Activated B cell treated with CpG ODN at 0.5 μM for 24 hours (primary cell): Measurements from ENCODE around the gene AHCYL2. TPM values are rescaled to one million over a fixed set of nuclear protein-coding genes. Genes with fewer than 3 reads are reported as not detected.

ENCODE experiments used
- ATAC-seq: fragments of 200-7000 bp; cut with Tn5 transposase; one replicate; pipeline ENCODE4 v1.10.0; 2021; ENCODE audit warnings: low read depth, mild to moderate bottlenecking, moderate library complexity
- CTCF ChIA-PET: fragments of 350-600 bp; sonication (Branson Sonifier 250); formaldehyde crosslinking; loops from one replicate; lab custom pipeline; 2021; ENCODE audit warnings: antibody characterized with exemption; lab: Charles Lee
- POLR2A ChIA-PET: fragments of 350-600 bp; sonication (Branson Sonifier 250); formaldehyde crosslinking; loops from one replicate; lab custom pipeline; 2021; ENCODE audit warnings: antibody characterized with exemption; lab: Charles Lee
- DNase-seq: peaks from one replicate; pipeline ENCODE4 v3.0.0; 2022
- H3K27ac Mint-ChIP-seq: one replicate; pipeline ENCODE4 v1.8.0; 2020; ENCODE audit warnings: mixed read lengths
- H3K27me3 Mint-ChIP-seq: one replicate; pipeline ENCODE4 v1.8.0; 2021; ENCODE audit warnings: mixed read lengths
- H3K36me3 Mint-ChIP-seq: one replicate; pipeline ENCODE4 v1.8.0; 2021; ENCODE audit warnings: low read depth, mixed read lengths
- H3K4me1 Mint-ChIP-seq: one replicate; pipeline ENCODE4 v1.8.0; 2021; ENCODE audit warnings: mixed read lengths
- H3K4me3 Mint-ChIP-seq: one replicate; pipeline ENCODE4 v1.8.0; 2020; ENCODE audit warnings: mild to moderate bottlenecking, mixed read lengths
- H3K9me3 Mint-ChIP-seq: one replicate; pipeline ENCODE4 v1.8.0; 2020; ENCODE audit warnings: mixed read lengths
- intact Hi-C: fragments of 100-400 bp; cut with micrococcal nuclease; formaldehyde crosslinking; loops from one replicate; pipeline ENCODE4 v1.15.1; 2024
- total RNA-seq: library from RNA; stranded (reverse); gene quantifications from 2 replicates; pipeline ENCODE4 v1.2.3, GENCODE V29; 2022
- TF ChIP-seq, protein P1 (sequence below): fragments of 200-600 bp; IDR thresholded peaks from one replicate; pipeline ENCODE4 v1.8.0; 2022; ENCODE audit warnings: antibody characterized with exemption, mild to moderate bottlenecking

Gene AHCYL2
- total RNA-seq, 1 donor from 2014 or later: 11.6 TPM

DNA sequence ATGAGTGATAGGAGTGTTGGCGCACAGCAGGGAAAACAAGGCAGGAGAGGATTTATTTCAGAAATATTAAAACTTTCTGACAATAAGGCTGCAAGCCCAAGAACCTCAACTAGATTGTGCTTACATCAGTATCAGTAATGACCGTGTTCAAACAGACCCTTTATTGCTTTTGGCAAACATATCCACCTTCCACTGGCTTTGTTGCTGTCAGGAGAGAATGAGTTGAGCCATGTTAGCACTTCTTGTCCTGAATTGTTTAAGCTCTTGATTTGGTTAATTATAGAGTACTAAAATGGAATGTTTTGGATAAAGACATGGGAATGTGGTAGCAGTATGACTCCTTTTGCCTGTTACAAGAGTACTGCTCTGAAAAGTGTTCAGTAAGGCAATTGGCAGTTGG lies 3.8 kb downstream of the AHCYL2 start:
- no peaks in the 10 kb centered on the region for H3K9me3 Mint-ChIP-seq

DNA sequence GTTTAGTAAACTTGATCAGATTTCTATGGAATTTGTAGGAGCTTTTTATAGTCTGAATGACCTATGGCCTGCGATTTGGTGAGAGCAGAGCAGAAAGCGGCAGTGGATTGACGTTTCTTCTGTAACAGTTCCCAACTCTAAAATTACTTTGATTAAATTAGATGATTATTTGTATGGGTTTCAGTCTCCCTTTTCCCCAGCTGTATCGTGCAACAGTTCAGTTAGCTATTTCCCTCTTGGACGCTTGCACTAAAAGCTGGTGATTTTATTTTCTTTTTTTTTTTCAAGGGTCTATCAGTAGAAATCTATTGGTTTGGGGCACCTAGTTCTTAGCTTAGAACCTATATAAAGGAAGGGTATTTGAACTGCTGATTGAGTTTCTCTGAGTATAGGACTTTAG lies 6.8 kb downstream of the AHCYL2 start:
- H3K4me3 Mint-ChIP-seq: no peak overlapping the region
- H3K4me1 Mint-ChIP-seq: peaks cover under 1% of the 10 kb centered on the region
- H3K27ac Mint-ChIP-seq: no peak overlapping the region
- peaks cover 11% of the 10 kb centered on the region for H3K36me3 Mint-ChIP-seq
- no peak for ATAC-seq
- ChIA-PET CTCF (interaction anchor here (1.7 kb wide), 1 partner anchor 14 kb away, joined by 4 read pairs; no protein-coding TSS in a partner anchor), POLR2A (interaction anchor here (0.5 to 0.6 kb wide), 2 partner anchors 151 to 561 kb away, joined by 3 to 5 read pairs; no protein-coding TSS in a partner anchor)
- H3K9me3 Mint-ChIP-seq: no peaks in the 10 kb centered on the region
- intact Hi-C loops: no loop called here
- TF ChIP-seq, protein P1, sequence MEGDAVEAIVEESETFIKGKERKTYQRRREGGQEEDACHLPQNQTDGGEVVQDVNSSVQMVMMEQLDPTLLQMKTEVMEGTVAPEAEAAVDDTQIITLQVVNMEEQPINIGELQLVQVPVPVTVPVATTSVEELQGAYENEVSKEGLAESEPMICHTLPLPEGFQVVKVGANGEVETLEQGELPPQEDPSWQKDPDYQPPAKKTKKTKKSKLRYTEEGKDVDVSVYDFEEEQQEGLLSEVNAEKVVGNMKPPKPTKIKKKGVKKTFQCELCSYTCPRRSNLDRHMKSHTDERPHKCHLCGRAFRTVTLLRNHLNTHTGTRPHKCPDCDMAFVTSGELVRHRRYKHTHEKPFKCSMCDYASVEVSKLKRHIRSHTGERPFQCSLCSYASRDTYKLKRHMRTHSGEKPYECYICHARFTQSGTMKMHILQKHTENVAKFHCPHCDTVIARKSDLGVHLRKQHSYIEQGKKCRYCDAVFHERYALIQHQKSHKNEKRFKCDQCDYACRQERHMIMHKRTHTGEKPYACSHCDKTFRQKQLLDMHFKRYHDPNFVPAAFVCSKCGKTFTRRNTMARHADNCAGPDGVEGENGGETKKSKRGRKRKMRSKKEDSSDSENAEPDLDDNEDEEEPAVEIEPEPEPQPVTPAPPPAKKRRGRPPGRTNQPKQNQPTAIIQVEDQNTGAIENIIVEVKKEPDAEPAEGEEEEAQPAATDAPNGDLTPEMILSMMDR: no peak
- DNase-seq: no peak
- H3K27me3 Mint-ChIP-seq: no peaks in the 10 kb centered on the region

More for the DNA sequence above, 3.8 kb downstream of the AHCYL2 start:
- intact Hi-C loops: loop anchor here (10.0 kb wide), 1 partner anchor 386 kb away; the partner anchor contains the start of gene NRF1
- H3K27ac Mint-ChIP-seq: no peak overlapping the region
- CTCF ChIA-PET: interaction anchor here (3.5 kb wide), 1 partner anchor 10 kb away, joined by 12 read pairs; no protein-coding TSS in a partner anchor
- H3K4me3 Mint-ChIP-seq: no peak overlapping the region
- H3K36me3 Mint-ChIP-seq: peaks cover 9% of the 10 kb centered on the region
- TF ChIP-seq, protein P1: no peak
- no peaks in the 10 kb centered on the region for H3K27me3 Mint-ChIP-seq
- ATAC-seq (no peak), DNase-seq (no peak)
- POLR2A ChIA-PET: no interaction called here
- H3K4me1 Mint-ChIP-seq: peaks cover 20% of the 10 kb centered on the region

- TF ChIP-seq, protein P1: no peak
- ATAC-seq (no peak), DNase-seq (no peak)
- no peaks in the 10 kb centered on the region for H3K27me3 Mint-ChIP-seq
- H3K36me3 Mint-ChIP-seq: peaks cover 13% of the 10 kb centered on the region
- intact Hi-C loops: no loop called here
- POLR2A ChIA-PET: no interaction called here
- CTCF ChIA-PET: interaction anchor here (0.8 to 1.9 kb wide), 4 partner anchors 13 to 32 kb away, joined by 3 to 11 read pairs (median 4); no protein-coding TSS in a partner anchor
- H3K4me3 Mint-ChIP-seq: no peak overlapping the region
- no peaks in the 10 kb centered on the region for H3K4me1 Mint-ChIP-seq
- H3K27ac Mint-ChIP-seq: no peak overlapping the region
- H3K9me3 Mint-ChIP-seq: no peaks in the 10 kb centered on the region
These were observed 13.7 kb downstream of the AHCYL2 start for GRCh38 chr7:129238546-129238945.

GRCh38 chr7:129240119-129240820 lies 15.4 kb downstream of the AHCYL2 start:
- ATAC-seq: no peak
- Mint-ChIP-seq H3K9me3 (peaks cover 5% of the 10 kb centered on the region), H3K36me3 (peaks cover 14% of the 10 kb centered on the region), H3K27ac (no peak overlapping the region), H3K4me1 (no peaks in the 10 kb centered on the region), H3K4me3 (no peak overlapping the region), H3K27me3 (no peaks in the 10 kb centered on the region)
- intact Hi-C loops: no loop called here
- POLR2A ChIA-PET: no interaction called here
- CTCF ChIA-PET: interaction anchor here (1.0 kb wide), 1 partner anchor 22 kb away, joined by 3 read pairs; no protein-coding TSS in a partner anchor
- TF ChIP-seq, protein P1: no peak
- no peak for DNase-seq

DNA sequence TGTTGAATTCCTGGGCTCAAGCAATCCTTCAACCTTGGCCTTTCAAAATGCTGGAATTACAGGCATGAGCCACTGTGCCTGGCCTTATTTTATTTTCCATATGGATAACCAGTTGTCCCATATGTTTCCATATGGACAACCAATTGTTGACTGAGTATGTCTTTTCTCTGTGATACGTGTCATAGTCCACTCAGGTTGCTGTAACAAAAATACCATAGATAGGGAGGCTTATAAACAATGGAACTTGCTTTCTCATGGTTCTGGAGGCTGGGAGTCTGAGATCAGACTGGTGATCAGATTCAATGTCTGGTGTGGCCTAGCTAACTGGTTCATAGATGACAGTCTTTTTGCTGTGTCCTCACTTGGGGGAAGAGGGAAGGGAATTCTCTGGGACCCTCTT lies 19.4 kb downstream of the AHCYL2 start:
- peaks cover 3% of the 10 kb centered on the region for H3K4me1 Mint-ChIP-seq
- ATAC-seq: no peak
- TF ChIP-seq, protein P1: no peak
- H3K27me3 Mint-ChIP-seq: no peaks in the 10 kb centered on the region
- H3K4me3 Mint-ChIP-seq: no peak overlapping the region
- intact Hi-C loops: loop anchor here (2.0 kb wide), 1 partner anchor 19 kb away; the partner anchor contains the start of gene AHCYL2
- CTCF ChIA-PET: no interaction called here
- no peak overlapping the region for H3K27ac Mint-ChIP-seq
- POLR2A ChIA-PET: no interaction called here
- no peak for DNase-seq
- H3K9me3 Mint-ChIP-seq: peaks cover 5% of the 10 kb centered on the region
- H3K36me3 Mint-ChIP-seq: peaks cover 20% of the 10 kb centered on the region
